NCI-H2107 (cell line): Measurements from ENCODE around the gene GPA33.
A peak's percentile ranks its signal among the peaks of the same experiment; 100 is the strongest.
"Not testable (repeated sequence)": the region's sequence is repeated elsewhere in the genome, so short reads cannot be mapped to it uniquely, and the experiment has no call there.

Source experiments
- DNase-seq: peaks from one replicate; lab custom pipeline; 2025; lab: John Stamatoyannopoulos, UW

GPA33 gene

GRCh38 chr1:167056529-167057231 lies 33.5 kb downstream of the GPA33 start:
- no peak for DNase-seq

GRCh38 chr1:167054946-167055630 lies 35.1 kb downstream of the GPA33 start:
- no peak for DNase-seq

- no peak for DNase-seq
Measured at GRCh38 chr1:167054531-167054930, 35.6 kb downstream of the GPA33 start.

GRCh38 chr1:167052389-167052788 lies 37.8 kb downstream of the GPA33 start:
- DNase-seq, result no peak

GRCh38 chr1:167051907-167052306 lies 38.3 kb downstream of the GPA33 start:
- DNase-seq, result no peak

GRCh38 chr1:167043752-167044488 lies 46.3 kb downstream of the GPA33 start:
- DNase-seq, result peak; percentile 91

- peak; percentile 27 for DNase-seq
Measured at GRCh38 chr1:167033646-167034045, 56.5 kb downstream of the GPA33 start.

- not testable (repeated sequence) for DNase-seq
Measured at GRCh38 chr1:167029553-167029952, 60.6 kb downstream of the GPA33 start.

- no peak for DNase-seq
Measured at GRCh38 chr1:167022384-167022783, 67.8 kb downstream of the GPA33 start.

- DNase-seq, result no peak
Measured at GRCh38 chr1:167016100-167016750, 74.0 kb downstream of the GPA33 start.

- DNase-seq, result no peak
Measured at GRCh38 chr1:167013108-167013929, 76.9 kb downstream of the GPA33 start.

- DNase-seq, result no peak
Measured at GRCh38 chr1:167012570-167012969, 77.6 kb downstream of the GPA33 start.

- DNase-seq, result no peak
Measured at GRCh38 chr1:167011560-167012191, 78.5 kb downstream of the GPA33 start.

- DNase-seq, result no peak
Measured at GRCh38 chr1:167003711-167004110, 86.5 kb downstream of the GPA33 start.
